ENCODE results near the gene RRP7A.
A peak's percentile ranks its signal among the peaks of the same experiment; 100 is the strongest.
"Not testable (repeated sequence)": the region's sequence is repeated elsewhere in the genome, so short reads cannot be mapped to it uniquely, and the experiment has no call there.

Gene RRP7A

GRCh38 chr22:42492323-42492690 lies 27.3 kb downstream of the RRP7A start:
- no peak for TF ChIP-seq CTCF (conservative IDR thresholded peaks at IDR 0.05; ENCODE audit: low read depth, low read length)
- DNase-seq (ENCODE audit: low read depth) = no peak
- no peak overlapping the region for H3K4me3 ChIP-seq (ENCODE audit: low read depth, low read length)

GRCh38 chr22:42490243-42490832 lies 29.3 kb downstream of the RRP7A start:
- H3K4me3 ChIP-seq (ENCODE audit: low read depth, low read length) = no peak overlapping the region
- TF ChIP-seq CTCF (conservative IDR thresholded peaks at IDR 0.05; ENCODE audit: low read depth, low read length) = no peak
- no peak for DNase-seq (ENCODE audit: low read depth)

DNA sequence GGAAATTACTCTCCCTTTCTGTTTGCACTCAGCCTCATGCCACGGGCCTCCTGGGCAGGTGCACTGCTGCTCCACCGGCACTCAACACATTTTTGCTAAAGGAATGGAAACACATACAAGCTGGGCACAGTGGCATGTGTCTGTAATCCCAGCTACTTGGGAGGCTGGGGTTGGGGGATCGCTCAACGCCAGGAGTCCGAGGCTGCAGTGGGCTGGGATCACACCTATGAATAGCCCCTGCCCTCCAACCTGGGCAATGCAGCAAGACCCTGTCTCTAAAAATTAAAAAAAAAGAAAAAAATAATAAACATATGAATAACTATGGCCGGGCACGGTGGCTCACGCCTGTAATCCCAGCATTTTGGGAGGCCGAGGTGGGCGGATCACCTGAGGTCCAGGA lies 30.6 kb downstream of the RRP7A start:
- no peak overlapping the region for H3K4me3 ChIP-seq (ENCODE audit: low read depth, low read length)
- no peak for TF ChIP-seq CTCF (conservative IDR thresholded peaks at IDR 0.05; ENCODE audit: low read depth, low read length)
- no peak for DNase-seq (ENCODE audit: low read depth)

DNA sequence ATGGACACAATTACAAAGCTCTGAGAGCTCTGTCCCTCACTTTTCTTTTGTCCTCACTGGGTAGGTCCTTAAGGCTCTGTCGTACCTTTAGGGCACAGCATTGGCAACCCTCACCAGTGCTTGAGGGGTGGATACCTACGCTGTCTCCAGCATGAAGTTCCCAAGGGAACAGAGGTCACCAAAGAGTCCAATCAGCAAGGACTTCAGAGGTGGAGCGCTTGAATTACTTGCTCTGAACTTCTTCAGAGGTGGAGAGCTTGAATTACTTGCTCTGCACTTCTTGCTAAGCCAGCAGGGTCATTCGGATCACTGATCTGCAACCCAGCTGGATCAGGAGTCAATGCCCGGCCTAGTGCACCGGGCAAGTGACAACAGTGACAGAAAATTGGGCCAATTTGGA lies 35.1 kb downstream of the RRP7A start:
- TF ChIP-seq CTCF (conservative IDR thresholded peaks at IDR 0.05; ENCODE audit: low read depth, low read length) = no peak
- no peak for DNase-seq (ENCODE audit: low read depth)
- no peak overlapping the region for H3K4me3 ChIP-seq (ENCODE audit: low read depth, low read length)

DNA sequence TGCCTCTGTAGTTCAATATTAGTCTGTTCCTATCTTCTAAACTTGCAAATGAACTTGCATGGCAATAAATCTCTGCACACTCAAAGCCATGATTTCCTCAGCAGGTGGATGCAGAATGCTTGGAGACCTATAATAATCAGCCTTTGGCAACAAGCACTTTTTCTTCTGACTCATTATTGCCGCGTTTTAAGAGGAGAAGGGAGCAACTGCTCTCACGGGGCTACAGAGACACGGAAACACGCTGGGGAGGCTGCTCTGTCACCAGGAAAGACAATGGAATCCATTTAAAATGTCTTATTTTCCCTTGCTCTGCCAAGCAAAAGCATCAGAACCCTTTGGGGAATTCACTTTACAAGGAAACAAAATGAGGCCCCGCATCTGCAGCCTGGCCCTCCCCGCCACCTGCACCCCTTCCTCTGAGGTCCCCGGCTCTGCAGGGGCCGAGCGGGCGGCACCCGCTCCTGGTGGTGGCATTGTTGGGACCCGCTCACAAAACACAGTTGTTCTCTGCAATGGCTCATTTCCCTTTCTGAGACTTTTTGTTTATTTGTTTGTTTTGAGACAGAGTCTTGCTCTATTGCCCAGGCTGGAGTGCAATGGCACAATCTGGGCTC lies 35.9 kb downstream of the RRP7A start:
- DNase-seq (ENCODE audit: low read depth) = not testable (repeated sequence)

DNA sequence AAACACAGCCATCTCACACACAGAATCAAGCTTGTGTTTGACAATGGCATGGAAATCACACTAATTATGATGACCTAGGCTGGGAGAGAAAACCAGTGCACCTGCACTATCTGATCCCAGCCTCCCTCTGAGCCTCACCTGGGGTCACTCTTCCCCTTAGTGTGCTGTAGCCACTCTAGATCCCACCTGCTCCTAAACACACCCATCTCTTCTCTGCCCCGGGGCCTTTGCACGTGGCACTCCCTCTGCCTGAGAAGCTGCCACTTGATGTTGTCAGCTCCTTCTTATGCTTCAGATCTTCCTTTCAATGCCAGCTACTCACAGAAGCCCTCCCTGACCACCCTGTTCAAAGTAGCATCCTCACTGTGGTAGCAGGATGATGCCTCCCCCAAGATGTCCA lies 44.5 kb downstream of the RRP7A start:
- H3K4me3 ChIP-seq (ENCODE audit: low read depth, low read length) = no peak overlapping the region
- TF ChIP-seq CTCF (conservative IDR thresholded peaks at IDR 0.05; ENCODE audit: low read depth, low read length) = no peak

More for the DNA sequence above, 35.9 kb downstream of the RRP7A start:
- not testable (repeated sequence) for H3K4me3 ChIP-seq (ENCODE audit: low read depth, low read length)

GRCh38 chr22:42473484-42474193 lies 46.0 kb downstream of the RRP7A start:
- peak; percentile 76 for DNase-seq (ENCODE audit: low read depth)
- H3K4me3 ChIP-seq (ENCODE audit: low read depth, low read length) = no peak overlapping the region

More for the DNA sequence above, 44.5 kb downstream of the RRP7A start:
- DNase-seq (ENCODE audit: low read depth) = no peak

More at GRCh38 chr22:42473484-42474193, 46.0 kb downstream of the RRP7A start:
- TF ChIP-seq CTCF (conservative IDR thresholded peaks at IDR 0.05; ENCODE audit: low read depth, low read length) = peak; percentile 69

All from choroid plexus epithelial cell (primary cell).